Measurements from ENCODE around the gene DEGS2. TPM values are rescaled to one million over a fixed set of nuclear protein-coding genes. Genes with fewer than 3 reads are reported as not detected.

The DEGS2 gene
- polyA plus RNA-seq, 2 of the 4 experiments (the other 2 are of a cell fraction), result 0.93 to 2.3 TPM

- no peak for TF ChIP-seq CBX2 (IDR thresholded peaks at IDR 0.05; ENCODE audit: borderline replicate concordance, low read depth)
- TF ChIP-seq JUNB (IDR thresholded peaks at IDR 0.05), result no peak
- no peak for TF ChIP-seq MAZ (IDR thresholded peaks at IDR 0.05; ENCODE audit: borderline replicate concordance, low read depth, low read length)
- Histone ChIP-seq H3K4me1 (no peaks in the 10 kb centered on the region), H3K27ac (no peak overlapping the region), H3K4me3 (no peak overlapping the region), H3K9me3 (no peaks in the 10 kb centered on the region), H3K4me2 (no peak overlapping the region)
- ChIA-PET POLR2A (no interaction called here), CTCF (interaction anchor here (0.6 to 1.3 kb wide), 3 partner anchors 13 to 1559 kb away, joined by 3 to 4 read pairs (median 3); no protein-coding TSS in a partner anchor)
- DNase-seq (ENCODE audit: low read depth in 1 of 2, low spot score in 1 of 2) (no peak), ATAC-seq (no peak), FAIRE-seq (no peak)
- 85% methylated on average over 8 of the region's 8 CpGs for WGBS (ENCODE audit: missing lambda C conversion rate)
These were observed 24.9 kb downstream of the DEGS2 start for GRCh38 chr14:100134586-100134985.

DNA sequence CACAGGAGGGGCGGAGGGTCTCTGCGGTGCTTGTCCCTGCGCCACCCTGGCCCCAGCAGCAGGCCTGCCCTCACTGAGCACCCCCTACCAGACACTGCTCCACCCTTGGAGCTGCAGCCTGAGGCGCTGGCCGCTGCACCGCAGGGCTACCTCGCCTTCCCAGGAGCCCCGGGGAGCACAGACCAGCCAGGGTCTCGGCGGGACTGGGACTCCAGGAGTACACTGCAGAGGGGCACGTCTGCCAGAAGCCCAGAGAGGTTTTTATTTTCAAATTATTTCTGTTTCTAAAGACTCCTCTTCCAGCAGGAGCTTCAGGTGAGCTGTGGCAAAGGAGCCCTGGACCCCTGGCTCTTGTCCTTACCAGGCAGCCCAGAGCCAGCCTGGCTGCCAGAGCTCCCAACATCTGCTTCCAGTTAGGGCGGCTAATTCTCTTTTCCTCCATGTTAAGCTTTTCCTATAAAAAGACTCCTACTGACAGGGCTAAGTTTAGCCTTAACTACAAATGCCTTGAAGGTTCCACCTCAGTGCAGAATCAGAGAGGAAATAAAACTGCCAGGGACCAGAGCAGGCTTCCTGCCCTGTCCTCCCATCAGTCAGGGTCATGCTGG, 26.4 kb downstream of the DEGS2 start:
- H3K4me3 ChIP-seq, result no peak overlapping the region
- H3K27ac ChIP-seq, result no peak overlapping the region
- 92% methylated on average over 11 of the region's 12 CpGs for WGBS (ENCODE audit: missing lambda C conversion rate)
- no peak for TF ChIP-seq POLR2A (IDR thresholded peaks at IDR 0.05; ENCODE audit: low read length)
- no peak for TF ChIP-seq FOSB (CRISPR knock-in tag; IDR thresholded peaks at IDR 0.05)
- TF ChIP-seq, protein P1, sequence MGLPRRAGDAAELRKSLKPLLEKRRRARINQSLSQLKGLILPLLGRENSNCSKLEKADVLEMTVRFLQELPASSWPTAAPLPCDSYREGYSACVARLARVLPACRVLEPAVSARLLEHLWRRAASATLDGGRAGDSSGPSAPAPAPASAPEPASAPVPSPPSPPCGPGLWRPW (IDR thresholded peaks at IDR 0.05), result no peak
- TF ChIP-seq CHD4 (IDR thresholded peaks at IDR 0.05; ENCODE audit: borderline replicate concordance), result no peak
- TF ChIP-seq HOXB13 (CRISPR knock-in tag; IDR thresholded peaks at IDR 0.05; ENCODE audit: low read depth), result no peak
- TF ChIP-seq, protein P2, sequence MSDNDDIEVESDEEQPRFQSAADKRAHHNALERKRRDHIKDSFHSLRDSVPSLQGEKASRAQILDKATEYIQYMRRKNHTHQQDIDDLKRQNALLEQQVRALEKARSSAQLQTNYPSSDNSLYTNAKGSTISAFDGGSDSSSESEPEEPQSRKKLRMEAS (IDR thresholded peaks at IDR 0.05), result no peak
- no peak for TF ChIP-seq JUNB (IDR thresholded peaks at IDR 0.05)
- TF ChIP-seq GATA3 (IDR thresholded peaks at IDR 0.05; ENCODE audit: borderline replicate concordance), result no peak
- TF ChIP-seq SREBF2 (IDR thresholded peaks at IDR 0.05), result no peak
- H3K4me1 ChIP-seq, result no peaks in the 10 kb centered on the region
- ChIA-PET POLR2A (no interaction called here), CTCF (interaction anchor here (0.9 to 1.9 kb wide), 3 partner anchors 60 to 328 kb away, joined by 3 to 4 read pairs (median 4); no protein-coding TSS in a partner anchor)
- DNase-seq (ENCODE audit: low read depth in 1 of 2, low spot score in 1 of 2), result no peak
- FAIRE-seq, result no peak
- no peak overlapping the region for H3K4me2 ChIP-seq
- ATAC-seq, result no peak
- no peaks in the 10 kb centered on the region for H3K9me3 ChIP-seq

DNA sequence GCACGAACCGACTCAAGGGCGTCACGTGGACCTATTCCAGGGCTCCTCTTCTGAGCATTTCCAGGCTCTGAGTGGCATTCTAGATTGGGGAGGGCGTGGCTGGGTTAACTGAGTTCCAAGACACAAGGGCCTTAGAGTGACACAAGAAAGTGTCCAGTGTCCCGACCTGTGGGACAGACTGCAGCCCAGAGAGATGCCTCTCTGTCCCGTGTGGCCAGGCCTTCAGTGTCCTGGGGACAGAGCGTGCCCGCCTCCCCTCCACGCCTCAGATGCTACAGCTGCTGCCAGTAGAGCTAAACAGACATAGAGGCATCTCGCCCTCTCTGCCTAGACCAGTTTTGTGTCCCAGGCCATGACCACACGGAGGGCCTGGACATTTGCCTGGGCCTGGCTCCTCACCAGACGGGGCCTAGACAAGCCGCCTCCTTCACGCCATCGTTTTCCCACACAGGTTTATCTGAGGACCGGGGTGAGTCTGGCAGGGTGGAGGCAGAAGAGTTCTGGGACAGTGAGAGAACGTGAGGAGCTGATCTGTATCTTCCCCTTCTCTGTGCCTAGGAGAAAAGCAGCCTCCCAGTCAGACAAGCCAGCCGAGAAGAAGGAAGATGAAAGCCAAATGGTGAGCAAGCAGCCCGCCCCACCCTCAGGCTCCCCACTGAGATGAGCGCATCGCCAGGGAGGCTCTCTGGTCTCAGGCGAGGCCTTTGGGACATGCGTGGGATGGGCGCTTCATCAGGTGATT, 27.1 kb downstream of the DEGS2 start:
- no peaks in the 10 kb centered on the region for H3K4me1 ChIP-seq
- H3K9me3 ChIP-seq, result no peaks in the 10 kb centered on the region
- CTCF ChIA-PET, result interaction anchor here (0.9 to 2.2 kb wide), 10 partner anchors 11 to 328 kb away, joined by 3 to 10 read pairs (median 4); no protein-coding TSS in a partner anchor
- DNase-seq (ENCODE audit: low read depth in 1 of 2, low spot score in 1 of 2) (no peak), FAIRE-seq (no peak), ATAC-seq (no peak)
- WGBS (ENCODE audit: missing lambda C conversion rate), result 87% methylated on average over 25 of the region's 25 CpGs
- TF ChIP-seq CBX2 (IDR thresholded peaks at IDR 0.05; ENCODE audit: borderline replicate concordance, low read depth), result no peak
- TF ChIP-seq ATOH8 (CRISPR knock-in tag; IDR thresholded peaks at IDR 0.05; ENCODE audit: low read depth), result no peak
- TF ChIP-seq GATA3 (IDR thresholded peaks at IDR 0.05; ENCODE audit: borderline replicate concordance), result no peak
- TF ChIP-seq, protein P3, sequence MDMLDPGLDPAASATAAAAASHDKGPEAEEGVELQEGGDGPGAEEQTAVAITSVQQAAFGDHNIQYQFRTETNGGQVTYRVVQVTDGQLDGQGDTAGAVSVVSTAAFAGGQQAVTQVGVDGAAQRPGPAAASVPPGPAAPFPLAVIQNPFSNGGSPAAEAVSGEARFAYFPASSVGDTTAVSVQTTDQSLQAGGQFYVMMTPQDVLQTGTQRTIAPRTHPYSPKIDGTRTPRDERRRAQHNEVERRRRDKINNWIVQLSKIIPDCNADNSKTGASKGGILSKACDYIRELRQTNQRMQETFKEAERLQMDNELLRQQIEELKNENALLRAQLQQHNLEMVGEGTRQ (IDR thresholded peaks at IDR 0.05), result no peak
- no peak for TF ChIP-seq ELK1 (IDR thresholded peaks at IDR 0.05; ENCODE audit: low read depth, low read length)
- no peak for TF ChIP-seq PBX3 (IDR thresholded peaks at IDR 0.05)
- TF ChIP-seq ZSCAN20 (CRISPR knock-in tag; IDR thresholded peaks at IDR 0.05), result no peak
- no peak for TF ChIP-seq ZNF302 (CRISPR knock-in tag; IDR thresholded peaks at IDR 0.05)
- no peak for TF ChIP-seq JUNB (IDR thresholded peaks at IDR 0.05)
- TF ChIP-seq RCOR1 (IDR thresholded peaks at IDR 0.05; ENCODE audit: low read depth, low read length), result no peak
- TF ChIP-seq, protein P2 (IDR thresholded peaks at IDR 0.05), result no peak
- TF ChIP-seq TP53 (CRISPR knock-in tag; IDR thresholded peaks at IDR 0.05), result no peak
- TF ChIP-seq EHMT2 (IDR thresholded peaks at IDR 0.05; ENCODE audit: low read depth), result no peak
- TF ChIP-seq NFE2L2 (conservative IDR thresholded peaks at IDR 0.05; ENCODE audit: low read length), result no peak
- no peak for TF ChIP-seq SREBF2 (IDR thresholded peaks at IDR 0.05)
- TF ChIP-seq CHD4 (IDR thresholded peaks at IDR 0.05; ENCODE audit: borderline replicate concordance), result no peak
- TF ChIP-seq TFCP2L1 (CRISPR knock-in tag; IDR thresholded peaks at IDR 0.05), result no peak
- no peak for TF ChIP-seq MAFK (IDR thresholded peaks at IDR 0.05; ENCODE audit: partially characterized antibody)
- H3K27ac ChIP-seq, result no peak overlapping the region
- POLR2A ChIA-PET, result no interaction called here
- H3K4me3 ChIP-seq, result no peak overlapping the region
- no peak overlapping the region for H3K4me2 ChIP-seq

Data from A549 (cell line).